ENCODE measurements around the gene SSBP3. TPM values are rescaled to one million over a fixed set of nuclear protein-coding genes. Genes with fewer than 3 reads are reported as not detected.

The SSBP3 gene
- total and polyA plus RNA-seq, 9 of the 15 experiments (the other 6 are each of a cell fraction or from before 2014, with no cell fraction given): 8.7 to 108 (median 33.8) TPM

DNA sequence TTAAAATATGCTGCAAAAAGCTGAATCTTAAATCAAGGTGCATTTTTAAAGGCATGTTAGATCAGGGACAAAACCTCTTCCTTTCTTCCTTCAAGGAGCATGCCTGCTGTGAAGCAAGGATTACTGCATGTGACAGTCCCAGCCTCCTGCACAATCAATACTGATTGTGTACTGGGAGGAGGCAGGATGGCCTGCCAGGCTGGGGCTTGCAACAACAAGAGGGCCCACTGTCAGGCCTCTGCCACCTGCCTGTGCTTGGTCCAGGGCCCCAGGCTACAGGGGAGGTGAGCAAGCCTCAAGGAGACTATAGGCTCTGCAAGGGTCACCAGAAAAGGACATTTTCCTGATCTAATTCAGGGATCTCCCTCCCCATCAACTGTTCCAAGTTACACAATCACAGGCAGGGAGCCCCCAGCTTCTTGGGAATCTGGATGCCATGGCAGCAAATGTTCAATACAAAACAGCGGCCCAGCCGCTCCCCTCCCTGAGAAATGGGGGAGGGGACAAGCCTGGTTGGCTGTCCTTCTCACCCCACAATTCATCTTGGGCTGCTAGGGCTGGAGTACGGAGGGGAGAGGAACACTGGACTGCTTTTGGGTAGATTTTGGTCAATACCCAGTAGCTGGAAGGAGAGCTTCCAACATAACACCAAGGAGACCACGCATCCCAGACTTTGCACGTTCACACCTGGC is 76.7 kb downstream of the SSBP3 start:
- DNase-seq (ENCODE audit: extremely low read depth in 1 of 4, low spot score in 3 of 4) (no peak), FAIRE-seq (no peak), ATAC-seq (no peak)
- ChIA-PET CTCF (ENCODE audit: low intra/inter-chr PET ratio) (no interaction called here), POLR2A (interaction anchor here (0.6 to 1.1 kb wide), 2 partner anchors 7 to 45 kb away, joined by 3 to 4 read pairs; no protein-coding TSS in a partner anchor)
- Histone ChIP-seq H3K79me2 (ENCODE audit: control insufficient read depth, insufficient read depth, low read length) (peaks cover 82% of the 10 kb centered on the region), H3K36me3 (ENCODE audit: control insufficient read depth, insufficient read depth, low read length) (peaks cover 12% of the 10 kb centered on the region; the same call in 2 of the 3 replicates), H3K27me3 (ENCODE audit: control insufficient read depth in 2 of 2, insufficient read depth in 2 of 2, low read length in 2 of 2) (no peaks in the 10 kb centered on the region), H2AFZ (ENCODE audit: low read depth, low read length) (no peak overlapping the region), H3K9me1 (ENCODE audit: control insufficient read depth, insufficient read depth, low read length) (peaks cover 9% of the 10 kb centered on the region), H3K9me3 (replicated peaks; ENCODE audit: control insufficient read depth, insufficient read depth, low read depth, low read length) (no peaks in the 10 kb centered on the region), H3K9ac (ENCODE audit: insufficient read depth in 1 of 2, low read depth in 2 of 2, low read length in 2 of 2) (no peak overlapping the region), H3K4me2 (ENCODE audit: insufficient read depth, low read length) (no peak overlapping the region), H3K4me1 (replicated peaks in 1 of 2; ENCODE audit: control insufficient read depth in 2 of 2, insufficient read depth in 2 of 2, low read length in 2 of 2) (peaks cover 14 to 23% of the 10 kb centered on the region in 2 experiments; a peak in 4 of 5 replicates), H3K4me3 (no peak overlapping the region), H3K27ac (ENCODE audit: extremely low read depth, low read depth, low read length) (no peak overlapping the region), H4K20me1 (replicated peaks; ENCODE audit: control insufficient read depth, insufficient read depth, low read length) (peaks cover 80% of the 10 kb centered on the region)
- in situ Hi-C loops (cut with MboI) (no loop called here), intact Hi-C loops (cut with micrococcal nuclease) (no loop called here)
- 73% methylated on average over 5 of the region's 5 CpGs for WGBS (ENCODE audit: insufficient coverage, low coverage, missing lambda C conversion rate)
- no TSS peak for BruUV-seq (replicated peaks)
- TF ChIP-seq NUFIP1 (IDR thresholded peaks at IDR 0.05; ENCODE audit: partially characterized antibody) (no peak), ZEB2 (IDR thresholded peaks at IDR 0.05) (no peak), ZNF143 (CRISPR knock-in tag; IDR thresholded peaks at IDR 0.05) (no peak), HDGF (IDR thresholded peaks at IDR 0.05) (no peak), ZNF785 (CRISPR knock-in tag; IDR thresholded peaks at IDR 0.05) (no peak), NR2C2 (CRISPR knock-in tag; IDR thresholded peaks at IDR 0.05) (no peak), NR2C2 (tag; IDR thresholded peaks at IDR 0.05) (no peak), NCOR1 (IDR thresholded peaks at IDR 0.05) (no peak), DIDO1 (tag; IDR thresholded peaks at IDR 0.05; ENCODE audit: low read depth) (no peak), SOX6 (IDR thresholded peaks at IDR 0.05) (no peak)
- TF ChIP-seq, protein P1, sequence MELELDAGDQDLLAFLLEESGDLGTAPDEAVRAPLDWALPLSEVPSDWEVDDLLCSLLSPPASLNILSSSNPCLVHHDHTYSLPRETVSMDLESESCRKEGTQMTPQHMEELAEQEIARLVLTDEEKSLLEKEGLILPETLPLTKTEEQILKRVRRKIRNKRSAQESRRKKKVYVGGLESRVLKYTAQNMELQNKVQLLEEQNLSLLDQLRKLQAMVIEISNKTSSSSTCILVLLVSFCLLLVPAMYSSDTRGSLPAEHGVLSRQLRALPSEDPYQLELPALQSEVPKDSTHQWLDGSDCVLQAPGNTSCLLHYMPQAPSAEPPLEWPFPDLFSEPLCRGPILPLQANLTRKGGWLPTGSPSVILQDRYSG (tag; conservative IDR thresholded peaks at IDR 0.05; ENCODE audit: low read depth): no peak
